Epithelial cell of alveolus of lung (primary cell): Measurements from ENCODE around the gene MEA1. TPM values are rescaled to one million over a fixed set of nuclear protein-coding genes. Genes with fewer than 3 reads are reported as not detected.

ENCODE experiments used
- total RNA-seq: library from RNA; depleted of rRNA; stranded (reverse); fragments of >200 nt; gene quantifications from 2 replicates; pipeline ENCODE4 v1.2.1, GENCODE V29; 2015

The MEA1 gene
- total RNA-seq = 43.7 and 94.3 TPM in 2 replicates

GRCh38 chr6:43013843-43014433 lies at the start of gene MEA1, which contains the start of gene KLHDC3:
MEA1 (minus strand) TSS chr6:43013946; CDS start chr6:43013813, 133 bp downstream.
KLHDC3 (plus strand) TSS chr6:43014249; CDS start chr6:43017193, 2,944 bp downstream.

GRCh38 chr6:43059168-43060033 lies 45.7 kb upstream of the MEA1 start, which contains the start of the genes KLC4 and MRPL2:
KLC4 (plus strand) TSS chr6:43059631; CDS start chr6:43061336, 1,705 bp downstream.
MRPL2 (minus strand) TSS chr6:43059434; CDS start chr6:43059381, 53 bp downstream.

GRCh38 chr6:43053545-43054205 lies 39.9 kb upstream of the MEA1 start, which contains the start of gene CUL7:
CUL7 (minus strand) TSS chr6:43053851; CDS start chr6:43052788, 1,063 bp downstream.

GRCh38 chr6:43021270-43022047 lies 7.7 kb upstream of the MEA1 start, which contains the start of gene RRP36:
RRP36 (plus strand) TSS chr6:43021623; CDS start chr6:43021655, 32 bp downstream.

GRCh38 chr6:42984001-42984923 lies 29.5 kb downstream of the MEA1 start, which contains the start of gene PPP2R5D:
PPP2R5D (plus strand) TSS chr6:42984570; CDS start chr6:42984678, 108 bp downstream.

GRCh38 chr6:42978839-42979522 lies 34.8 kb downstream of the MEA1 start, which contains the start of gene PEX6:
PEX6 (minus strand) TSS chr6:42979181; CDS start chr6:42979150, 31 bp downstream.

Other genes starting within 250 kb of the MEA1 start
- gene BICRAL, start 231.9 kb downstream of the MEA1 start, total RNA-seq = 3.7 and 6.5 TPM in 2 replicates
- 104 and 121 TPM in 2 replicates for gene RPL7L1, start 134.3 kb downstream of the MEA1 start, total RNA-seq
- not detected in 2 replicates for gene PTCRA, start 97.9 kb downstream of the MEA1 start, total RNA-seq
- gene CNPY3, start 84.5 kb downstream of the MEA1 start, total RNA-seq = 30.5 and 54.6 TPM in 2 replicates
- not detected in 2 replicates for gene GNMT, start 53.2 kb downstream of the MEA1 start, total RNA-seq
- gene PEX6, start 34.8 kb downstream of the MEA1 start, total RNA-seq = 16.5 and 60.2 TPM in 2 replicates
- gene PPP2R5D, start 29.4 kb downstream of the MEA1 start, total RNA-seq = 40.9 and 50.6 TPM in 2 replicates
- 90.9 and 103 TPM in 2 replicates for gene KLHDC3, start 303 bp upstream of the MEA1 start, total RNA-seq
- gene RRP36, start 7.7 kb upstream of the MEA1 start, total RNA-seq = 56.5 and 88.6 TPM in 2 replicates
- gene CUL7, start 39.9 kb upstream of the MEA1 start, total RNA-seq = 32.7 and 38.7 TPM in 2 replicates
- gene MRPL2, start 45.5 kb upstream of the MEA1 start, total RNA-seq = 35.9 and 41.3 TPM in 2 replicates
- 11.2 and 14.7 TPM in 2 replicates for gene KLC4, start 45.7 kb upstream of the MEA1 start, total RNA-seq
- 144 and 240 TPM in 2 replicates for gene PTK7, start 62.4 kb upstream of the MEA1 start, total RNA-seq
- 15.6 and 33.6 TPM in 2 replicates for gene SRF, start 157.3 kb upstream of the MEA1 start, total RNA-seq
- gene CUL9, start 168.2 kb upstream of the MEA1 start, total RNA-seq = 12.2 and 15.9 TPM in 2 replicates
- gene DNPH1, start 215.5 kb upstream of the MEA1 start, total RNA-seq = 103 and 117 TPM in 2 replicates
- not detected in 2 replicates for gene TTBK1, start 229.5 kb upstream of the MEA1 start, total RNA-seq